GM12801 (cell line): ENCODE data around the gene SCYGR8.

Experiments
- TF ChIP-seq, protein P1 (sequence below): IDR thresholded peaks from one replicate; pipeline ENCODE4 v1.5.1; 2011; ENCODE audit warnings: control low read depth; ENCODE audit not compliant: insufficient read length; ENCODE audit errors: extremely low read depth

Gene SCYGR8

DNA sequence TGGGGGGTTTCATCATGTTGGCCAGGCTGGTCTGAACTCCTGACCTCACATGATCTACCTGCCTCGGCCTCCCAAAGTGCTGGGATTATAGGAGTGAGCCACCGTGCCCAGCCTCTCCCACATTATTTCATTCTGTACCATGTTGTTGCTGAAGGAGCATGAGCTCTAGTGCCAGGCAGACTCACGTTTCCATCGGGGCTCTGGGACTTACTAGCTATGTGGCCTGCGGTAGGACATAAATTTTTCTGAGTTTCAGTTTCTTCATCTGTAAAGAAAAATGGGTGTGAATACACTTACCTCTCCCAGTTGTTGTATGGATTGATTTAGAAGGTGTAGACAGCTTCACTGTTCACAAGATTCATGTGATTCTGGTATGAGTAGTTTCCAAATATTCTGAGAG, 37.1 kb downstream of the SCYGR8 start:
- TF ChIP-seq, protein P1, sequence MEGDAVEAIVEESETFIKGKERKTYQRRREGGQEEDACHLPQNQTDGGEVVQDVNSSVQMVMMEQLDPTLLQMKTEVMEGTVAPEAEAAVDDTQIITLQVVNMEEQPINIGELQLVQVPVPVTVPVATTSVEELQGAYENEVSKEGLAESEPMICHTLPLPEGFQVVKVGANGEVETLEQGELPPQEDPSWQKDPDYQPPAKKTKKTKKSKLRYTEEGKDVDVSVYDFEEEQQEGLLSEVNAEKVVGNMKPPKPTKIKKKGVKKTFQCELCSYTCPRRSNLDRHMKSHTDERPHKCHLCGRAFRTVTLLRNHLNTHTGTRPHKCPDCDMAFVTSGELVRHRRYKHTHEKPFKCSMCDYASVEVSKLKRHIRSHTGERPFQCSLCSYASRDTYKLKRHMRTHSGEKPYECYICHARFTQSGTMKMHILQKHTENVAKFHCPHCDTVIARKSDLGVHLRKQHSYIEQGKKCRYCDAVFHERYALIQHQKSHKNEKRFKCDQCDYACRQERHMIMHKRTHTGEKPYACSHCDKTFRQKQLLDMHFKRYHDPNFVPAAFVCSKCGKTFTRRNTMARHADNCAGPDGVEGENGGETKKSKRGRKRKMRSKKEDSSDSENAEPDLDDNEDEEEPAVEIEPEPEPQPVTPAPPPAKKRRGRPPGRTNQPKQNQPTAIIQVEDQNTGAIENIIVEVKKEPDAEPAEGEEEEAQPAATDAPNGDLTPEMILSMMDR = no peak

DNA sequence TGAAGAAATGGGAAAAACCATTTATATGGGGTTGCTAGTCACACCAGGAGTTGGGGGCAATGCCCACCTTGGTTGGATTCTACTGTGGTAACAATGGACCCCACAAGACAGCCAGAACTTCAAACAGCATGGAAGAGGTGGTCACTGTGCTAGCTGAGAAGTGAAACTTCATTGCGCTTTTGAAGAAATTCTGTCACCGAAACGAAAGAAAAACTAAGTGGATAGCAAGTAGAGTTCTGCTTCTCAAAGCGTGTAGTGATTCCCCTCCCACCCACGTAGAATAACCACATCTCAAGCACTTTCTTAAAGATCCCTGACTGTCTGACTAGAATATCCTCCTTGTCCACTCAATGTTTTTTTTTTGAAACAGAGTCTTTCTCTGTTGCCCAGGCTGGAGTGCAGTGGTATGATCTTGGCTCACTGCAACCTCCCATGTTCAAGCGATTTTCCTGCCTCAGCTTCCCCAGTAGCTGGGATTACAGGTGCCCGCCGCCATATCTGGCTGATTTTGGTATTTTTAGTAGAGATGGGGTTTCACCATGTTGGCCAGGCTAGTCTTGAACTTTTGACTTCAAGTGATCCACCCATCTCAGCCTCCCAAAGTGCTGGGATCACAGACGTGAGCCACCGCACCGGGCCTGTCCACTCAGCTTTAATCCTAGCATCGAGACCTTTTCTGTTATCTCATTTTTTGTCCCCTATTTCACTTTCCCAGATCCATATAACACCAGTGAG, 37.9 kb downstream of the SCYGR8 start:
- TF ChIP-seq, protein P1 = no peak

DNA sequence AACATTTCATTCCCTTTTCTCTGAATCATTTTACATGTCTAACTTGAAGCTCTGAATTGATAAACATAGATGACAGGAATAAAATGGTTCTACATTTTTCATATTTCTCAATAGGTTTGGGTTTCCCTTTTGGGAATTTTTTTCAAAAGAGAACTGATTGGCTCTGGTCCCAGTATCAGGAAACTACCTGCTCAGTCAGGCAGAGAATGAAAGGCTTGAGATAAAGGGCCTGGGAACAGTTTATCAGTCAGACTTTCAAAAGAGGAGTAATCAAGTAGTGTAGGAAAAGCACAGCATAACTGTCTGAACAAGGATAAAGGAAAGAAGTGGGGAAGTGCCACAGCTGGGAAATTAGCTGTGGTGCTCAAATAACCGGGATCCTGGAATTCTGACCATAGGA, 39.6 kb downstream of the SCYGR8 start:
- TF ChIP-seq, protein P1 = no peak

DNA sequence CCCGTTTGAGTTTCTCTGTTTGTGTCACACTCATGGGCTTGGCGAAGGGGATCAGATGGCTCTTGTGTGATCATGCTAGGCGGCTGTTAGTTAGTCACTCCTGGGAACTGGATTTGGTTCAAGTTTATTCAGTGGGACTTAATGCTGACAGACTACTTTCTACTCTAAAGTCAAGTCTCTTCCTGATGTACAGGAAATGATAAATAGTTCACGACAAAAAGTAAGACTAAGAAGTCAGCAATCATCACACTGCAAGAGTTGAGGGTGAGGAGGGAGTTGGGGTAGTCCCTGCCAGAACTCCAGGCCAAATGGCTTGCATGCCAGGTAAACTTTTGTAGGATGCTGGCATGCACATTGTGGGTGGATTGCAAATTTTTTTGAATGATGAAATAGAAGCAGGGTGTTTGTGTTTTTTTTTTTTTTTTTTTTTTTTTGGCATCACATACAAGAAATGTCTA, 42.9 kb downstream of the SCYGR8 start:
- TF ChIP-seq, protein P1 = no peak

DNA sequence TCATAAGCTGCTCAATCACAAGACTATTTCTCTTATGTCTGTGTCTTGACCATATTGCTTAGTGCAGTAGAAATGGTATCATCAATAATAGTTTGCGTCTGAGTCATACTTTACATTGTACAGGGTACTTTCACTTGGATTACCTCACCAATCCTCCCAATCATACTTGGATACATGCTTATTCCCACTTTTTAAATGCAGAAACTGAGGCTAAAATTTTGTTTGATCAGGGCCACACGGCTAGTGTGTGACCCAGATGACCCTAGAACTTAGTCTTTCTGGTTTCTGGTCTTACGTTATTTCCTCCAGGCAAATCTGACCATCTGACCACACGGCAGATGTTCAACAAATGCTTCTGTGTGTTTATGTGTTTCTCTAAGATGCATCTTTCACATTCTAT, 44.1 kb downstream of the SCYGR8 start:
- TF ChIP-seq, protein P1 = no peak

DNA sequence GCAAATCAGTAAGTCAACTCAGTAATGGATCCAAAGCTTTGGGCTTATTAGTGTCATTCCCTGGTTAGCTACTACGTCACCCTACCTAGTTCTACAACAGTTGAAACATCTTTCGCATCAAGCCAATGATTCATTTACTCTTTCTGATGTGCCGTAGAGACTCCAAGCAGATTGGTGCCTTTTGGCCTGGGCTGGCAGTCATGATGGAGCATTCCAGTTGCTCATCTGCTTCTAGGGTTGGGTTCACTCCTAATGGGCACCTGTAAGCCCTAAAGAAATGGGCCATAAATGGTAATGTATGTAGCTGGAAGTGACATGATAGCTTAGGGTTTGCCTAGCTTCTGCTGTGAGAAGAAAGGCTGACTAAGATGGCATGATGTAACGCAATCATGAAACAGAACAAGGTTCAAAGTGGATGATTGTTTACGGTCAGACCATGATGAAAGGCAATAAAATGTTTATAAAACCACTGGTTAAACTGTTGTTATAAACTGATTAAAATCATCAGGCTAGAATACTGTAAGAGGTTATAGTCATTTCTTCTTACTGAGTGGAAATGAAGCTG, 47.5 kb downstream of the SCYGR8 start:
- TF ChIP-seq, protein P1 = no peak
